GM20000 (cell line): ENCODE measurements around the gene SPRED2.

Experiments
- DNase-seq: peaks from one replicate; pipeline ENCODE4 v3.0.0; 2012; ENCODE audit warnings: low spot score
- TF ChIP-seq, protein P1 (sequence below): IDR thresholded peaks from 2 replicates; pipeline ENCODE4 v1.5.1; 2012; ENCODE audit warnings: mild to moderate bottlenecking, control low read depth; ENCODE audit errors: extremely low read depth, missing control alignments

The SPRED2 gene

DNA sequence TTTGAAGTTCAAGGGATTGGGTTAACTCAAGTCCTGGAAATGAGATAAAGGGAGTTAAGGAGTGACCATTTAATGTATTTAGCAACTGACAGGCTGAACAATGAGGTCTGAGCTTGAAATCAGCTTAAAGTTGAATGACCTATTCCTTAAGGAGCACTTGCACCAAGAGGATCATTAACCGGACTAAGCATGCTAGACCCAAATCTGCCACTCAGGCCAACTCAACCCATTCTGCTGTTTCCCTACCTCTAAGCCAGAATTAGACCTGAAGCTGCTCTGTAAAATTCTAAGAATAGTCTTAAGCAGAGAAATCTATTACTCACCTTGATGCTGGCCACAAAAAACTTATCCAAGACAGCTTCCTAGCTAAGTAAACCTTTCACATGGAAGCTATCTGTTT, 59.8 kb downstream of the SPRED2 start:
- TF ChIP-seq, protein P1, sequence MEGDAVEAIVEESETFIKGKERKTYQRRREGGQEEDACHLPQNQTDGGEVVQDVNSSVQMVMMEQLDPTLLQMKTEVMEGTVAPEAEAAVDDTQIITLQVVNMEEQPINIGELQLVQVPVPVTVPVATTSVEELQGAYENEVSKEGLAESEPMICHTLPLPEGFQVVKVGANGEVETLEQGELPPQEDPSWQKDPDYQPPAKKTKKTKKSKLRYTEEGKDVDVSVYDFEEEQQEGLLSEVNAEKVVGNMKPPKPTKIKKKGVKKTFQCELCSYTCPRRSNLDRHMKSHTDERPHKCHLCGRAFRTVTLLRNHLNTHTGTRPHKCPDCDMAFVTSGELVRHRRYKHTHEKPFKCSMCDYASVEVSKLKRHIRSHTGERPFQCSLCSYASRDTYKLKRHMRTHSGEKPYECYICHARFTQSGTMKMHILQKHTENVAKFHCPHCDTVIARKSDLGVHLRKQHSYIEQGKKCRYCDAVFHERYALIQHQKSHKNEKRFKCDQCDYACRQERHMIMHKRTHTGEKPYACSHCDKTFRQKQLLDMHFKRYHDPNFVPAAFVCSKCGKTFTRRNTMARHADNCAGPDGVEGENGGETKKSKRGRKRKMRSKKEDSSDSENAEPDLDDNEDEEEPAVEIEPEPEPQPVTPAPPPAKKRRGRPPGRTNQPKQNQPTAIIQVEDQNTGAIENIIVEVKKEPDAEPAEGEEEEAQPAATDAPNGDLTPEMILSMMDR, result no peak
- DNase-seq, result no peak

DNA sequence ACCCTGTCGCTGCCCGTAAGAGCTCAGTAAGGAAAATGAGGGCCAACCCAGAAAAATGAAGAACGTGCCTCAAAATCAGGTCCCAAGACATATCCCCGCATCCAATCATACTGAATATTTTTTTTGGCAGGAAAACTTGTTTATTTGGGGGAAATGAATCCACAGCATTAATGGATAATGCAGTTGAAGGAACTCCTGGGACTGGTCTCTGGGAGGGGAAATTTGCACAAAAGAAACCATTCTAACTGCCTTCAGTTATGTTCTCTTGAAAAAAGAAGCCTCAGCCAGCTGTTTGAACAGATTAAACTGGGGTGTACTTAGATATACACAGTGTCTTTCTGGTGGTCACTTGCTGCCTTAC, 61.3 kb downstream of the SPRED2 start:
- DNase-seq, result no peak
- TF ChIP-seq, protein P1, result no peak

DNA sequence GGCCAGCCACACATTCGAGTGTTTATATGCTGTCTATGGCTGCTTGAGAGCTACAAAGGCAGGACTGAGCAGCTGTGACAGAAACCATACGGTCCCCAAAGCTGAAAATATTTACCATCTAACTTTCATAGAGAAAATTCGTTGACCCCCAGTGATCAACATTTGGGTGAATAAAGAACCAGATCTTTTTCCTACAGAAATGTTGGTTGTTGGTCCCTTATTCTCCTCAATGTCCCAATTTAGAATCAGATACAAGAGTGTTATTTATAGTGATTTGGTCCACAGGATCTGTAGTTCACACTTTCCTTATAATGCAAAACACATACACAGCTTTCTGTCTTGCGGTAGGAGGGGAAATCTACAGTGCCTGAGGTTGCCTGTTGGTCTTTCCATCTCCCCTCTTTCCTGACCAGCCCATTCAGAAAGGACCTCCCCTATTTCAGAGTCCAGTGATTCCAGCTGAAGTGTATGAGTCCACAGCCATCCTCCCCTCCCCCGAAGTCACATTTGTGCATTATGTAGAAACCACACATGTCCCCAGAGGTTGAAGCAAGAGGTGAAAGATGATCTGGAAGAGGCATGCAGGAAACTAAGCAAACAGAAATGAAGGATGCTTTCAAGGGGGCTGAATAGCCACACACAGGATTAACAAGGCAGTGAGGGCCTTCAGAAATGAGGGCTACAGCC, 61.9 kb downstream of the SPRED2 start:
- TF ChIP-seq, protein P1, result no peak
- DNase-seq, result no peak

DNA sequence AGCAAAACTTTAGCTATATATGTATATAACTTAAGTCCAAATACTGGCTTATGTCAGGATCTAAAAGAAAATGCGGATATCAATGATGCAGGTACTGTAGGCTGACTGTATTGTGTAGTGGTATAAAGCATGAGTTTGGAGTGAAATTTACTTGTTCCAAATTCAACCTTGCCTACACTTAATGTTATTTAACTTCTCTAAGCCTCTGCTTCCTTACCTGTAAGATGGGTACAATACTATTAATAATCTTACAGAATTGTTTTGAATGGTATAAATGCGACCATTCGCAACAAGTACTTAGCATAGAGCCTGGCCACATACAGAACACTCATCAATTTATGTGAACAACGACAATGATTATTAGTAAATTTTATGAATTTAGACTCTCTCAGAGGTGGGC, 62.4 kb downstream of the SPRED2 start:
- TF ChIP-seq, protein P1, result no peak
- no peak for DNase-seq

DNA sequence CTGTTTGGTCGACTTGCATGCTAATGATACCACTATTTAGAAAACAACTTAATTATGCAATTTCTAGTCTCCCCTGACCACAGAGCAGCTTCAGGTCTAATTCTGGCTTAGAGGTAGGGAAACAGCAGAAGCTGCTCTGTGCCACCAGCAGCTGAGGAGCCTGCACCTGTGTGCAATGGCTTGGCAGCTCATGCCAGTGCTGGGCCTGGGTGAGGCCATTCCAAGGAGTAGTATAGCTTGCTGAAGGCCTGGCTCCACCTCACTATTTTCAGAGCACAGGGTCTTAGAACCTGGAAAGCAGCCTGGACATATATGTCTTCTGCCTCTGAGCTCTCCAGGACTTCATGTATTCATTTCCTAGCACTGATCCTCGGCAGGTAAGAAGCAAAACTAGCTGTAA, 62.8 kb downstream of the SPRED2 start:
- TF ChIP-seq, protein P1, result no peak
- DNase-seq, result no peak

DNA sequence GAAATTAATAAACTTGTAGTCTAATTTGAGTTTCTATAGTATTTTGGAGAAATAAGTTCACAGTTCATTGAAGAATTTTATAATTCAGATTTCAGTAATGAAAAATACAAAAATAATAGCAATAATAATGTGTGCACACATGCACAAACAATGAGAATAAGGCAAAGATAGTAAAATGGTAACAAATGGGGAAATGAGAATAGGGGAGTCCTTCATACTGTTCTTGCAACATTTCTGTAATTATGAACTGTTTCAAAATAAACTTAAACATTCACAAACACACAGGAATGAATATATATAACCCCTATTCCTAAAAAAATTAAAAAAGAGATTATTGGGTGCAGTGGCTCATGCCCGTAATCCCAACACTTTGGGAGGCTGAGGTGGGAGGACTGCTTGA, 63.9 kb downstream of the SPRED2 start:
- no peak for DNase-seq
- TF ChIP-seq, protein P1, result no peak

DNA sequence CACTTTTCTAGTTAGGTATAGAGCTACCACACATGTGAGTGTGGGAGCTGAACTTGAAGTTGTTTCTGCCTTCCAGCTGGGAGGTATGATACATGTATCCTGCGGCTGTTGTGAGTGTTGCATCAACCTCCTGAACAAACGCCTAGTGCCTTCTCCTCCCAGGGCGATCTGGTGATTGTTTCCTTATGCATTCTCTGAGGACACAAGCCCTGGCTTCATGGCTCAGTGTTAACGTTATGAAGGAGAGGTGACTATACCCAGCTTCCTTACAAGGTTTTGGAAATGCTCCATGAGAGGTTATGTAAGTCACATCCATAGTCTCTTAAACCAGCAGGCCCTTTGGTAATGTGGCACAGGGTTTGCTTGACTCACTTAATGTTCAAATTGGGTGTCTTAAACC, 64.9 kb downstream of the SPRED2 start:
- TF ChIP-seq, protein P1, result no peak
- no peak for DNase-seq
